ENCODE results near the gene SIRPB2. TPM values are rescaled to one million over a fixed set of nuclear protein-coding genes. Genes with fewer than 3 reads are reported as not detected.

SIRPB2 gene
- polyA plus RNA-seq, 2 of the 4 experiments (the other 2 are of a cell fraction) = not detected

DNA sequence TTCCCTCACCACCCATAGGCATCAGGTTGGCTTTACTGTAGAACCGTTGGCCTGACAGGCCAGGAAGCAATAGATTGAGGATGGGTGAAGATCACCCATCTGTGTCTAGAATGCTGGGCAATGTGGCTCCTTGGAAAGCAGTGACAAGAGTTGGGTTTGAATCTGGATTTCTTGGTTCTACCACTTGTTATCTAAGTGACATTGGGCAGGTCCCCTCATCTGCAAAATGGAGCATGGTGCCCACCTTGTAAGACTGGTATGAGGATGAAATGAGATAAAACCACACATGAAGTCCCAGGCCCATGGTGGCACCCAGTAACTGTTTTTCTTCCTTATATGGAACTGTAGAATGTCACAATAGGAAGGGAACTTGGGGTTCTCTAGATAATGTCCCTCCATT lies 22.6 kb upstream of the SIRPB2 start:
- TF ChIP-seq CEBPB (IDR thresholded peaks at IDR 0.05) (no peak), REST (IDR thresholded peaks at IDR 0.05) (no peak), TFCP2L1 (CRISPR knock-in tag; IDR thresholded peaks at IDR 0.05) (no peak), RCOR1 (IDR thresholded peaks at IDR 0.05; ENCODE audit: low read depth, low read length) (no peak), CBX2 (IDR thresholded peaks at IDR 0.05; ENCODE audit: borderline replicate concordance, low read depth) (no peak), SREBF2 (IDR thresholded peaks at IDR 0.05) (no peak), NR3C1 (IDR thresholded peaks at IDR 0.05) (no peak), FOSB (CRISPR knock-in tag; IDR thresholded peaks at IDR 0.05) (no peak), SMC3 (IDR thresholded peaks at IDR 0.05) (no peak), JUN (IDR thresholded peaks at IDR 0.05) (no peak), FOXS1 (CRISPR knock-in tag; IDR thresholded peaks at IDR 0.05) (no peak), ATOH8 (CRISPR knock-in tag; IDR thresholded peaks at IDR 0.05; ENCODE audit: low read depth) (no peak)
- TF ChIP-seq, protein P1, sequence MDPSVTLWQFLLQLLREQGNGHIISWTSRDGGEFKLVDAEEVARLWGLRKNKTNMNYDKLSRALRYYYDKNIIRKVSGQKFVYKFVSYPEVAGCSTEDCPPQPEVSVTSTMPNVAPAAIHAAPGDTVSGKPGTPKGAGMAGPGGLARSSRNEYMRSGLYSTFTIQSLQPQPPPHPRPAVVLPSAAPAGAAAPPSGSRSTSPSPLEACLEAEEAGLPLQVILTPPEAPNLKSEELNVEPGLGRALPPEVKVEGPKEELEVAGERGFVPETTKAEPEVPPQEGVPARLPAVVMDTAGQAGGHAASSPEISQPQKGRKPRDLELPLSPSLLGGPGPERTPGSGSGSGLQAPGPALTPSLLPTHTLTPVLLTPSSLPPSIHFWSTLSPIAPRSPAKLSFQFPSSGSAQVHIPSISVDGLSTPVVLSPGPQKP (IDR thresholded peaks at IDR 0.05; ENCODE audit: low read depth, low read length) = no peak
- no peak overlapping the region for H3K4me2 ChIP-seq
- H3K27ac ChIP-seq = no peak overlapping the region
- no peak overlapping the region for H3K4me3 ChIP-seq
- no peak for ATAC-seq
- WGBS (ENCODE audit: missing lambda C conversion rate) = 0% methylated on average over 1 of the region's 1 CpG
- ChIA-PET CTCF (interaction anchor here (3.3 kb wide), 1 partner anchor 10 kb away, joined by 33 read pairs; no protein-coding TSS in a partner anchor), POLR2A (no interaction called here)
- no peaks in the 10 kb centered on the region for H3K4me1 ChIP-seq
- 0 out of 3 replicates have a peak, but pooled peaks cover 6% of the 10 kb centered on the region for H3K9me3 ChIP-seq
- DNase-seq (ENCODE audit: low read depth in 1 of 2, low spot score in 1 of 2) = no peak
- no peak for FAIRE-seq

GRCh38 chr20:1509237-1509636 lies 18.0 kb upstream of the SIRPB2 start:
- no peak for TF ChIP-seq PBX3 (IDR thresholded peaks at IDR 0.05)
- no peak for TF ChIP-seq ATOH8 (CRISPR knock-in tag; IDR thresholded peaks at IDR 0.05; ENCODE audit: low read depth)
- no peak for TF ChIP-seq BCL3 (IDR thresholded peaks at IDR 0.05)
- peak; percentile 56 to 65 for TF ChIP-seq RAD21 (conservative IDR thresholded peaks at IDR 0.05 in 1 of 2, IDR thresholded peaks at IDR 0.05 in 1 of 2)
- TF ChIP-seq NR3C1 (IDR thresholded peaks at IDR 0.05) = no peak
- no peak for TF ChIP-seq ZNF302 (CRISPR knock-in tag; IDR thresholded peaks at IDR 0.05)
- TF ChIP-seq HDAC2 (IDR thresholded peaks at IDR 0.05) = no peak
- peak; percentile 56 for TF ChIP-seq CTCF (IDR thresholded peaks at IDR 0.05)
- peak; percentile 63 for TF ChIP-seq SMC3 (IDR thresholded peaks at IDR 0.05)
- TF ChIP-seq, protein P2, sequence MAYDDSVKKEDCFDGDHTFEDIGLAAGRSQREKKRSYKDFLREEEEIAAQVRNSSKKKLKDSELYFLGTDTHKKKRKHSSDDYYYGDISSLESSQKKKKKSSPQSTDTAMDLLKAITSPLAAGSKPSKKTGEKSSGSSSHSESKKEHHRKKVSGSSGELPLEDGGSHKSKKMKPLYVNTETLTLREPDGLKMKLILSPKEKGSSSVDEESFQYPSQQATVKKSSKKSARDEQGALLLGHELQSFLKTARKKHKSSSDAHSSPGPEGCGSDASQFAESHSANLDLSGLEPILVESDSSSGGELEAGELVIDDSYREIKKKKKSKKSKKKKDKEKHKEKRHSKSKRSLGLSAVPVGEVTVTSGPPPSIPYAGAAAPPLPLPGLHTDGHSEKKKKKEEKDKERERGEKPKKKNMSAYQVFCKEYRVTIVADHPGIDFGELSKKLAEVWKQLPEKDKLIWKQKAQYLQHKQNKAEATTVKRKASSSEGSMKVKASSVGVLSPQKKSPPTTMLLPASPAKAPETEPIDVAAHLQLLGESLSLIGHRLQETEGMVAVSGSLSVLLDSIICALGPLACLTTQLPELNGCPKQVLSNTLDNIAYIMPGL (CRISPR knock-in tag; IDR thresholded peaks at IDR 0.05; ENCODE audit: borderline replicate concordance) = no peak
- TF ChIP-seq ZFP36 (IDR thresholded peaks at IDR 0.05; ENCODE audit: borderline replicate concordance, partially characterized antibody) = no peak
- ChIA-PET POLR2A (interaction anchor here (0.6 to 1.1 kb wide), 3 partner anchors 43 to 921 kb away, joined by 3 to 10 read pairs (median 4); partner anchors contain the start of gene NSFL1C), CTCF (interaction anchor here (0.7 to 9.9 kb wide), 30 partner anchors 8 to 663 kb away, joined by 3 to 306 read pairs (median 4); partner anchors contain the start of gene NSFL1C)
- peaks cover 9% of the 10 kb centered on the region; the same call in 1 of the 3 replicates for H3K4me1 ChIP-seq
- 11% methylated on average over 9 of the region's 9 CpGs for WGBS (ENCODE audit: missing lambda C conversion rate)
- H3K27ac ChIP-seq = no peak overlapping the region
- 0 out of 3 replicates have a peak, but pooled peaks cover 6% of the 10 kb centered on the region for H3K9me3 ChIP-seq
- peak; percentile 80 for FAIRE-seq
- ATAC-seq = peak; percentile 89 to 92
- peak; percentile 26 to 39 for DNase-seq (ENCODE audit: low read depth in 1 of 2, low spot score in 1 of 2)
- no peak overlapping the region for H3K4me2 ChIP-seq
- H3K4me3 ChIP-seq = no peak overlapping the region

Data from A549 (cell line).